GM18502 (cell line): Measurements from ENCODE around the gene TNFAIP8.
"Not testable (repeated sequence)": the region's sequence is repeated elsewhere in the genome, so short reads cannot be mapped to it uniquely, and the experiment has no call there.

Source experiments
- ATAC-seq: cut with Tn5 transposase; IDR thresholded peaks from one replicate; pipeline ENCODE4 v1.9.1; 2021; ENCODE audit warnings: mild to moderate bottlenecking; ENCODE audit not compliant: unreplicated experiment, poor library complexity

The TNFAIP8 gene

DNA sequence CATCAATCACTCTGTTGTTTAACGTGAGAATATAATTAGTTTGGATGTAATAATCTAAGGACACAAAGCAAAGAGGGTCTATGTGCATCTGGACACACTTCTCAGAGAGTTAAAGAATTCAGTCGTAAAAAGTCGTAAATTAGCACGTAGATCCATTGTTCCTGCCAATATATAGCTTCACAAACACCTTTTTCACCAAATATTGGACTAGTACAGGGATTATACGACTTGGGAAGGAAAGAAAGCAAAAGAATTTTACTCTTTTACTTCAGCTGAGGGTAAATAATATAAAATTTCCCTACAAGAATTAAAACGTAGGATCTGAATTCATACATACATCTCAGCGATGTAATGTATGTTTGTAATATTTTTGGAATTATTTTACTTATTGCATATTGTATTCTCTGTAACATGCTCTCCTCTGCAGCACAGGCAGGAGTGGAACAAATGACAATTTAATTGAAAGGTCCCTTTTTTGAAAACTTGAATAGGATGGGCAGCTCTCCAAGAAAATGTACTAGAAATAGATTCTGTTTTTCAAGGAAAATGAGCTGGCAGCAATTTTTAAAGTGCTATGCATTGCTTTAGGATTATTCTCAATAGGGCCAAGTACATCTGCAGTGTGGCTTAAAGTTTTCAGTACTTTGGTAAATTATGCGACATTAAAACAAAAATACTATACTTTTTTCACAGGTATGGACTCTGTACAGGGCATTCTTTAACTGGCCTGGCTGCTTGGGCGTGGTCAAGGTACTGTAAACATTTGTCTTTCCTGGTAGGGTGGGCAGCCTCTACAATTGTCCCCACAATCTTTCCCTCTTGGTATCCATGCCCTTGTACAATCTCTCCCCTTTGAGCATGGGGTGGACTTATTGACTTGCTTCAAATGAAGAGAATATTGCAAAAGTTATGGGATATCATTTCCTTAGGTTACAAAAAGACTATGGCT, 56.7 kb downstream of the TNFAIP8 start:
- ATAC-seq = no peak

DNA sequence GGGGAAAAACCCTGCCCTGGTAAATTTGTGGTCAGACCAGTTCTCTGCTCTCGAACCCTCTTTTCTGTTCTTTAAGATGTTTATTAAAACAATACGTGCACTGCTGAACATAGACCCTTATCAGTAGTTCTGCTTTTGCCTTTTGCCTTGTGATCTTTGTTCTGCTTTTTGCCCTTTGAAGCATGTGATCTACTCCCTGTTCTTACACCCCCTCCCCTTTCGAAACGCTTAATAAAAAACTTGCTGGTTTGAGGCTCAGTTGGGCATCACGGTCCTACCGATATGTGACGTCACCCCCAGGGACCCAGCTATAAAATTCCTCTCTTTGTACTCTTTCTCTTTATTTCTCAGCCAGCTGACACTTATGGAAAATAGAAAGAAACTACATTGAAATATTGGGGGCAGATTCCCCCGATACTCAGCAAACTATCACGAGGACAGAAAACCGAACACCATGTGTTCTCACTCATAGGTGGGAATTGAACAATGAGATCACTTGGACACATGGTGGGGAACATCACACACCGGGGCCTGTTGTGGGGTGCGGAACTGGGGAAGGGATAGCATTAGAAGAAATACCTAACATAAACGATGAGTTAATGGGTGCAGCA, 58.4 kb downstream of the TNFAIP8 start:
- ATAC-seq = not testable (repeated sequence)

DNA sequence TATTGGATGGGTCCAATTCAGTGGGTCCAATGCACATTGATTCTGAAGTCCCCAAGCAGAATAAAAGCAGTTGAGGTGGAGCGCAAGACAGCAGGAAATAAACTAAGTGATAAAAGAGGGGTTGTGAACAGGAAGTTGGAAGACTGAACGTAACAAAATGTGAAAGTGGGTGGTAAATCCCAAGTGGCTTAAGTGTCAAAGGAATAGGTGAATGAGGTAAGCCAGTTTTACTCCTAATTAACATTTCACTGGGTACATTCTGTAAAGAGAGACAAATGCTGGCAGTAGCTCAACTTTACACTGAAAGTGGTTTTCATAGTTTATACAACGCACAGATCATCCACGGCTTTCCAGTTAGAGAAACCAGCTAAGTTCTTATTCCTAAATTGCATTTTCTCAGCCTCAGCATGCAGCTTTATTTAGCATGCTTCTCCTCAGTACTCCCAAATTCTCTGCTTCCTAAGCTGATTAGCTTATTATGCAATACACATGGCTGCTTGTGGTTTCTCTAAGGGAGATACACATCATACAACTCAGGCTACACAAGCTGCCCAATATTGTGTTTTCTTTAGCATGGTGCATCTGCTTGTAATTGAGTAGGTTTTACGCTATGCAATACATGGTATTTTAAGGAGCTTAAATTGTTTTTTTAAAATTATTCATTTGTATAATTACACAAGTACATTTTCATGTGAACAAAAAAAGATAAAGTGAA, 62.2 kb downstream of the TNFAIP8 start:
- ATAC-seq = no peak

DNA sequence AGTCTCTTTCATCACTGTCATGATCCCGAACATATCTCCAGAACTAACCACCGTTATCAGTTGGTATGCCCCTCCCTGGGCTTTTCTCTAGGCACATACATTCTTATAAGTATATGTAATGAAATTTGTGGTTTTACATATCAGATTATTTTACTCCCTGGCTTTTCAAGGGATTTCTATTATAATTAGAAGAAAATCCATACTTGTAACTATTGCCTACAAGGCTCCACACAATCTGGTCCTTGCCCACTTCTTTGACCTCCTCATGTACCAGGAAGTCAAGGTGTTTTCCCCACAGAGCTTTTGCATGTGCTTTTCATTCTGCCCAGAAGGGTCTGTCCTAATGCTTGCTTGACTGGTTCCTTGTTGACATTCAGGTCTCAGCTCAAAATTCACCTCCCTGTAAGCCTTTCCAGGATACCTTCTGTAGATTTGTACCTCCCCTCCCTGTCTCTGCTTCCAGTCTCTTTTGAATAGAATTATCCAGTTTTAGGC, 62.8 kb downstream of the TNFAIP8 start:
- peak; percentile 62 for ATAC-seq

DNA sequence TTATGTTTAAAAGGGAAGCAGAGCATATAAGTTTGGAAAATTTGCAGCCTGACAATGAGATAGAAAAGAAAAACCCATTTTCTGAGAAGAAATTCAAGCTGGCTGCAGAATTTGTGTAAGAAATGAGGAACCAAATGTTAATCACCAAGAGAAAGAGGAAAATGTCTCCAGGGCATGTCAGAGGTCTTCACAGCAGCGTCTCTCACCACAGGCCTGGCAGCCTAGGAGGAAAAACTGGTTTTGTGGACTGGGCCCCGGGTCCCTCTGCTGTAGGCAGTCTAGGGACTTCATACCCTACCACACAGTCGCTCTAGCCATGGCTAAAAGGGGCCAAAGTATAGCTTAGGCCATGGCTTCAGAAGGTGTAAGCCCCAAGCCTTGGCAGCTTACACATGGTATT, 64.3 kb downstream of the TNFAIP8 start:
- no peak for ATAC-seq

DNA sequence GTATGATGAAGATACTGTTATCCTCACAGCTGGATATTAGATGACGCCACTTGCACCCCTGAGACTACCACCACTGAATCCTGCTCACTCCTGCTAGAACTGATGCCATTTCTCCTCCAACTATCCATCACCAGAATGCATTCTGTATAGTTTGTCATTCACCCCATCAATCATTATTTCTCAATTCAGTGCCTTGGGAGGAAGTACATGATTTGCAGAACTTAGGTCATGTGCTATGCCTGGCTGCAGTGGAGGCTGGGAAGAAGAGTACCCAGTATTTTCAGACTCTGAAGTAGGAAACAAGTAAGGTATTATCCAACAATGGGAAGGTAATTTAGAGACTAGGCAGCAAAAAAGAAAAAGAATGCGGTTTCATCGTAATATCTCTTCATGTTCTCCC, 70.2 kb downstream of the TNFAIP8 start:
- ATAC-seq = no peak

DNA sequence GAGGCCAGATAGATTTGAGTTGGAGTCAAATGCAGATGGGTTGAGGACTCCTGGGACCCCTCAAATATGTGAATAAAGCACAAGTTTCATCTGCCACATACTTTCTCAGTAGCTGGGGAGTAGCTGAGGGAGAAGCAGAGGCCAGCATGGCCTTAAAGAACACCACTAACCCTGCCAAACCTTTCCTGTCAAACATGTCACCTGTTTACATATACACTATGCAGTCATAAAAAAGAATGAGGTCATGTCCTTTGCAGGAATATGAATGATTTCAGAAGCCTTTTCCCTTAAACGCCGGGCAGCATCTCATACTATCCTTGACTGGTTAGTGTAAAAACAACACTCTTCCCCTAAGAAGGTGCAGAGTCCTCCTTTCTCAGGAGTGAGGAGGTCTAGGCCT, 71.2 kb downstream of the TNFAIP8 start:
- no peak for ATAC-seq

DNA sequence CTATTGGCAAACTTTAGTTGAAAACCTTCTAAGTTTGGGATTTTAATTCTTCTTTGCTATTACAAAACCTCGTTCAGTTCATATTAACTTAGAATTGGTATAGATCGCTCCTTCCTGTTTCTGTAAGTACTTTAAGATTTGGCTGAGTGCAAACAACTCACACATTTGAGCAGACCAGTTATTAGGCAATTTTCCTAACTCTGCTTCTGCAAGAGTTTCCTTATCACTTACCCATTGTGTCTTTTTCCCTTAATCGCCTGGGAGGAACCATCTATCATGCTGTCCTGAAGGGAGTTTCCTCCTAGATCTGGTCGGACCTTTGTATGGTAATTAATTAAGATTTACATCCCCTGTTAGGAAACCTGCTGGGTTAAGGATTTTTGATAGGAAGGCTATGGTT, 71.8 kb downstream of the TNFAIP8 start:
- ATAC-seq = not testable (repeated sequence)

DNA sequence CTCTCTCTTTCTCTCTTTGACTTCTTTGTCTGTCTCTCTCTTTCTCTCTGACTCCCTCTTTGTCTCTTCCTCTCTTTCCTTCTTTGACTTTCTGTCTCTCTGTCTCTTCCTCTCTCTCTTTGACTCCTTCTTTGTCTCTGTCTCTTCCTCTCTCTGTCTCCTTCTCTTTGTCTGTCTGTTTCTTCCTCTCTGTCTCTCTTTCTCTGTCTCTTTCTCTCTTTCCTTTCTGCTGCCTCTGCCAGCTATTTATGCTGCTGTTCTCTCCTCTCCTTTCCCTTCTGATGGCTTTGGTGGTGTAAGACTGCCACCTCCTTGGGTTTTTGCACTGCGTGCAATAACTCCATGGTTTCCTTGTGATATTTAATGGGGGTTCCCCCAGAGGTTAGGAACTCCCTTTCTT, 72.3 kb downstream of the TNFAIP8 start:
- ATAC-seq = not testable (repeated sequence)

DNA sequence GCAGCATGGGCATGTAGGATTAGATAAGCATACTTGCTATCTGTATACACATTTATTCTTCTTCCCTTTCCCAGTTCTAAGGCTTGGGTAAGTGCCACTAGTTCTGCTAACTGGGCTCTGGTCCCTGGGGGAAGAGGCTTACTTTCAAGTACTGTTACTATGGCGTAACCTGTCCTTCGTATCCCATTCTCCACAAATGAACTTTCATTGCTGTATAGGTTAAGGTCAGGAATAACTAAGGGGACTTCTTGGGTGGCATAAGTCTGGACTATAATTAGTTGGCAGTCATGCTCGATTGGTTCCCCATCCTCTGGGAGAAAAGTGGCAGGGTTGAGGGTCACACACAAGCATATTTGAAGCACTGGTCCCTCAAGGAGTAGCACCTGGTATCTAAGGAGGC, 72.8 kb downstream of the TNFAIP8 start:
- not testable (repeated sequence) for ATAC-seq

DNA sequence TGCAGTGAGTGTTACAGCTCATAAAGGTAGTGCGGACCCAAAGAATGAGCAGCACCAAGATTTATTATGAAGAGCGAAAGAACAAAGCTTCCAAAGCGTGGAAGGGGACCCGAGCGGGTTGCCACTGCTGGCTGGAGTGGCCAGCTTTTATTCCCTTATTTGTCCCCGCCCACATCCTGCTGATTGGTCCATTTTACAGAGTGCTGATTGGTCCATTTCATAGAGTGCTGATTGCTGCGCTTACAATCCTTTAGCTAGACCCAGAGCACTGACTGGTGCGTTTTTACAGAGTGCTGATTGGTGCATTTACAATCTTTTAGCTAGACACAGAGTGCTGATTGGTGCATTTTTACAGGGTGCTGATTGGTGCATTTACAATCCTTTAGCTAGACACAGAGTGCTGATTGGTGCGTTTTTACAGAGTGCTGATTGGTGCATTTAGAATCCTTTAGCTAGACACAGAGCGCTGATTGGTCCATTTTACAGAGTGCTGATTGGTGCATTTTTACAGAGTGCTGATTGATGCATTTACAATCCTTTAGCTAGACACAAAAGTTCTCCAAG, 76.9 kb downstream of the TNFAIP8 start:
- not testable (repeated sequence) for ATAC-seq

DNA sequence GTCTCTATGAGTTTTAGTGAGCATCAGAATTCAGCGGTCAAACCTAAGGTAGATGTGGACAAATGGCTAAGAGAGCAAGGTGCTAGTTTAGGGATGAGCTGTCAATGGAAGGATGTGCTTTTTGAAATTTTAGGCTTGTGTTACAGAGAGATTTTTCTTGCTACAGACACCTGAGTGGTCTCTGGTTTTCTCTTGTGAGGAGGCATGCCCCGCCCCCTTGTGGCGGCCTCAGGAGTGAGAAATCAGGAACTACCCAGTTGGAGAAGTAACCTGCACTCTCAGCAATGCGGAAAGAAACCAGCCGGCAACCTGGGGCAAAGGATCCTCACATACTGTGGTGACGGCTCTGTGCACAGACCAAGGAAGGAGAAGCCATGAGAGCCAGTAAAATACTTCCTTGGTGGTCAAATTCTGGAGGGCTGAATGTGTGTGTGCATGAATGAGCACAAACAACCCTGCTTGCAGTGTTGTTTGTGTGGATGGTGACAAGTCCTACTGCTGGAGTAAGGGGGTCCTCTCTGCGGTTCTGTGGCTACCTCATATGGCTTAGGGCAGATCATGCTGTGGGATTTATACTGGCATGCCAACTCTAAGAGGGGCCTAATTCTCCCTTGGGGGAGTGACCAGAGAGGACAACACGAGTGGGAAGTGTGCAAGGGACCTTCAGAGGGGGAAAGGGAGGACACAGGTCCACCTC, 79.8 kb downstream of the TNFAIP8 start:
- ATAC-seq = peak; percentile 99

DNA sequence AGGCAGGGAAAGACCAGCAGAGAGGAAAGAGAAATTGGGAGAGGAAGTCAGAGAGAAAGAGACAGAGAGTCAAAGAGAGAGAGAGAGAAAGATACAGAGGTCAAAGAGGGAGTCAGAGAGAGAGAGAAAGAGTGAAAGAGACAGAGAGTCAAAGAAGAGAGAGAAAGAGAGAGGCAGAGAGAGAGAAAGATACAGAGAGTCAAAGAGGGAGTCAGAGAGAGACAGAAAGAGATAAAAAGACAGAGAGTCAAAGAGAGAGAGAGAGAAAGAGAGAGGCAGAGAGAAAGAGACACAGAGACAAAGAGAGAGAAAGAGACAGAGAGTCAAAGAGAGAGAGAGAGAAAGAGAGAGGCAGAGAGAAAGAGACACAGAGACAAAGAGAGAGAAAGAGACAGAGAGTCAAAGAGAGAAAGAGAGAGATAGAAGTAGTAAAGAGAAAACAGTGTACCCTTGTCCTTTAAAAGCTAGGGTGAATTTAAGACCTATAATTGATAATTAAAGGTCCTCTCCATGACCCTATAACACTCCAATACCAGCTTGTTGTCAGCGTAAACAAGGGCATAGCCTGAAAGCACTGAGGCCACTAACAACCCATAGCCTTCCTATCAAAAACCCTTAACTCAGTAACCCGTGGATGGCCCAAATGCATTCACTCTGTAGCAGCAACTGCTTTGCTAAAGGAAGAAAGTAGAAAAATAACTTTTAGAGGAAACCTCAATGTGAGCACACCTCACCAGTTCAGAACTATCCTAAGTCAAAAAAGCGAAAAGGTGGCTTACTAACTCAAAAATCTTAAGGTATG, 82.2 kb downstream of the TNFAIP8 start:
- not testable (repeated sequence) for ATAC-seq

DNA sequence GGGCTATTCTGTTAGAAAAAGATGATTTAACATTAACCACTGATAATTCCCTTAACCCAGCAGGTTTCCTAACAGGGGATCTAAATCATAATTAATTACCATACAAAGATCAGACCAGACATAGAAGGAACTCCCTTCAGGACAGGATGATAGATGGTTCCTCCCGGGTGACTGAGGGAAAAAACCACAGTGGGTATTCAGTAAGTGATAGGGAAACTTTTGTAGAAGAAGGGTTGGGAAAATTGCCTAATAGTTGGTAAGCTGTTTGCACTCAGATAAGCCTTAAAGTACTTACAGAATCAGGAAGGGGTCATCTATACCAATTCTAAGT, 82.7 kb downstream of the TNFAIP8 start:
- ATAC-seq = not testable (repeated sequence)

DNA sequence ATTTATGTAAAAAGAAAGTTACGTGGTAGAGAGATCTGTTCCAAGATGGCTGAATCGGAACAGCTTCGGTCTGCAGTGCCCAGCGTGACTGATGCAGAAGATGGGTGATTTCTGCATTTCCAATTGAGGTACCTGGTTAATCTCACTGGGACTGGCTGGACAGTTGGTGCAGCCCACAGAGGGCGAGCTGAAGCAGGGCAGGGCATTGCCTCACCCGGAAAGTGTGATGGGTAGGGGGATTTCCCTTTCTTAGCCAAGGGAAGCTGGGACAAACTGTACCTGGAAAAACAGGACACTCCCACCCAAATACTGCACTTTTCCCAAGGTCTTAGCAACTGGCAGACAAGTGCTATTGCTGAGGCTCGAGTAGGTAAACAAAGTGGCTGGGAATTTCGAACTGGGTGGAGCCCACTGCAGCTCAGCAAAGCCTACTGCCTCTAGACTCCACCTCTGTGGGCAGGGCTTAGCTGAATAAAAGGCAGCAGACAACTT, 83.4 kb downstream of the TNFAIP8 start:
- no peak for ATAC-seq

DNA sequence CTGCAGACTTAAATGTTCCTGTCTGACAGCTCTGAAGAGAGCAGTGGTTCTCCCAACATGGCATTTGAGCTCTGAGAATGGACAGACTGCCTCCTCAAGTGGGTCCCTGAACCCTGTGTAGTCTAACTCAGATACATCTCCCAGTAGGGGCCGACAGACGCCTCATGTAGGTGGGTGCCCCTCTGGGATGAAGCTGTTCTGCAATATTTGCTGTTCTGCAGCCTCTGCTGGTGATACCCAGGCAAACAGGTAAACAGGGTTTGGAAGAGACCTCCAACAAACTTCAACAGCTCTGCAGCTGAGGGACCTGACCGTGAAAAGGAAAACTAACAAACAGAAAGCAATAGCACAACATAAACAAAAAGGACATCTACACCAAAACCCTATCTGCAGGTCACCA, 83.8 kb downstream of the TNFAIP8 start:
- not testable (repeated sequence) for ATAC-seq

DNA sequence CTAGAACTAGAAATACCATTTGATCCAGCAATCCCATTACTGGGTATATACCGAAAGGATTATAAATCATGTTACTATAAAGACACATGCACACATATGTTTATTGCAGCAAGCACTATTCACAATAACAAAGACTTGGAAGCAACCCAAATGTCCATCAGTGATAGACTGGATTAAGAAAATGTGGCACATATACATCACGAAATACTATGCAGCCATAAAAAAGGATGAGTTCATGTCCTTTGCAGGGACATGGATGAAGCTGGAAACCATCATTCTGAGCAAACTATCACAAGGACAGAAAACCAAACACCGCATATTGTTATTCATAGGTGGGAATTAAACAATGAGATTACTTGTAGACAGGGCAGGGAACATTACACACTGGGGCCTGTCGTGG, 88.8 kb downstream of the TNFAIP8 start:
- not testable (repeated sequence) for ATAC-seq

DNA sequence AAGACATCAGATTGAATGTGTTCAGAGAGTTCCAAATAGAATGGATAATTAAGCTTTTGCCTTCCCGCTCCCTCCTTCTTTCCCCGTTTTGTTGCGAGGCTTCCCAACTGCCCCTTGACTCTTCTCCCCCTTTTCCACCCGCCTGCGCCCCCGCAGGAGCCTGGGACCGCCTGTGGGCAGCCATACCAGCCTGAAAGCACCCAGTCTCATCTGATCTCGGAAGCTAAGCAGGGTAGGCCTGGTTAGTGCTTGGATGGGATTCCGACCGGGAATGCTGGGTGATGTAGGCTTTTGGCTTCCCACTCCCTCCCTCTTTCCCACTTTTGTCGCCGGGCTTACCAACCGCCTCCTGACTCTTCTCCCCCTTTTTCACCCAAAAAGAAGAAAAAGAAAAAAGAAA, 89.7 kb downstream of the TNFAIP8 start:
- ATAC-seq = no peak
